ENCODE data around the gene LIMK1.

Gene LIMK1

GRCh38 chr7:74057216-74057925 lies 26.2 kb upstream of the LIMK1 start:
- no peak overlapping the region for H3K27ac ChIP-seq (ENCODE audit: low read depth, low read length)
- no peaks in the 10 kb centered on the region for H3K4me1 ChIP-seq (ENCODE audit: control insufficient read depth, insufficient read depth, low read length)
- no peaks in the 10 kb centered on the region for H3K27me3 ChIP-seq (ENCODE audit: control insufficient read depth, insufficient read depth, low read length)
- H3K36me3 ChIP-seq (ENCODE audit: control insufficient read depth, insufficient read depth, low read length) = no peaks in the 10 kb centered on the region
- no peak overlapping the region for H3K4me3 ChIP-seq (ENCODE audit: low read depth, low read length)
- H3K9me3 ChIP-seq (ENCODE audit: control insufficient read depth, insufficient read depth, low read length) = no peaks in the 10 kb centered on the region
- no peak overlapping the region for H3K9ac ChIP-seq (ENCODE audit: low read depth, low read length)

- no peaks in the 10 kb centered on the region for H3K4me1 ChIP-seq (ENCODE audit: control insufficient read depth, insufficient read depth, low read length)
- no peak overlapping the region for H3K4me3 ChIP-seq (ENCODE audit: low read depth, low read length)
- no peaks in the 10 kb centered on the region for H3K27me3 ChIP-seq (ENCODE audit: control insufficient read depth, insufficient read depth, low read length)
- H3K9me3 ChIP-seq (ENCODE audit: control insufficient read depth, insufficient read depth, low read length) = no peaks in the 10 kb centered on the region
- no peak overlapping the region for H3K27ac ChIP-seq (ENCODE audit: low read depth, low read length)
- H3K36me3 ChIP-seq (ENCODE audit: control insufficient read depth, insufficient read depth, low read length) = no peaks in the 10 kb centered on the region
- no peak overlapping the region for H3K9ac ChIP-seq (ENCODE audit: low read depth, low read length)
Observed at GRCh38 chr7:74057987-74058386, 25.6 kb upstream of the LIMK1 start.

- no peaks in the 10 kb centered on the region for H3K36me3 ChIP-seq (ENCODE audit: control insufficient read depth, insufficient read depth, low read length)
- H3K4me1 ChIP-seq (ENCODE audit: control insufficient read depth, insufficient read depth, low read length) = no peaks in the 10 kb centered on the region
- no peak overlapping the region for H3K27ac ChIP-seq (ENCODE audit: low read depth, low read length)
Observed at GRCh38 chr7:74058486-74058885, 25.1 kb upstream of the LIMK1 start.

GRCh38 chr7:74059037-74059436 lies 24.6 kb upstream of the LIMK1 start:
- H3K36me3 ChIP-seq (ENCODE audit: control insufficient read depth, insufficient read depth, low read length) = no peaks in the 10 kb centered on the region
- no peak overlapping the region for H3K4me3 ChIP-seq (ENCODE audit: low read depth, low read length)
- H3K27ac ChIP-seq (ENCODE audit: low read depth, low read length) = no peak overlapping the region
- H3K4me1 ChIP-seq (ENCODE audit: control insufficient read depth, insufficient read depth, low read length) = no peaks in the 10 kb centered on the region
- H3K9ac ChIP-seq (ENCODE audit: low read depth, low read length) = no peak overlapping the region
- H3K27me3 ChIP-seq (ENCODE audit: control insufficient read depth, insufficient read depth, low read length) = no peaks in the 10 kb centered on the region
- no peaks in the 10 kb centered on the region for H3K9me3 ChIP-seq (ENCODE audit: control insufficient read depth, insufficient read depth, low read length)

More at GRCh38 chr7:74058486-74058885, 25.1 kb upstream of the LIMK1 start:
- H3K27me3 ChIP-seq (ENCODE audit: control insufficient read depth, insufficient read depth, low read length) = no peaks in the 10 kb centered on the region
- no peak overlapping the region for H3K9ac ChIP-seq (ENCODE audit: low read depth, low read length)
- no peak overlapping the region for H3K4me3 ChIP-seq (ENCODE audit: low read depth, low read length)
- no peaks in the 10 kb centered on the region for H3K9me3 ChIP-seq (ENCODE audit: control insufficient read depth, insufficient read depth, low read length)

- H3K9ac ChIP-seq (ENCODE audit: low read depth, low read length) = no peak overlapping the region
- no peak overlapping the region for H3K27ac ChIP-seq (ENCODE audit: low read depth, low read length)
- no peaks in the 10 kb centered on the region for H3K27me3 ChIP-seq (ENCODE audit: control insufficient read depth, insufficient read depth, low read length)
- H3K4me3 ChIP-seq (ENCODE audit: low read depth, low read length) = no peak overlapping the region
- no peaks in the 10 kb centered on the region for H3K4me1 ChIP-seq (ENCODE audit: control insufficient read depth, insufficient read depth, low read length)
- H3K36me3 ChIP-seq (ENCODE audit: control insufficient read depth, insufficient read depth, low read length) = no peaks in the 10 kb centered on the region
- H3K9me3 ChIP-seq (ENCODE audit: control insufficient read depth, insufficient read depth, low read length) = no peaks in the 10 kb centered on the region
Observed at GRCh38 chr7:74059681-74060588, 23.7 kb upstream of the LIMK1 start.

- no peak overlapping the region for H3K9ac ChIP-seq (ENCODE audit: low read depth, low read length)
- H3K27me3 ChIP-seq (ENCODE audit: control insufficient read depth, insufficient read depth, low read length) = no peaks in the 10 kb centered on the region
- no peaks in the 10 kb centered on the region for H3K36me3 ChIP-seq (ENCODE audit: control insufficient read depth, insufficient read depth, low read length)
- no peaks in the 10 kb centered on the region for H3K9me3 ChIP-seq (ENCODE audit: control insufficient read depth, insufficient read depth, low read length)
- no peak overlapping the region for H3K4me3 ChIP-seq (ENCODE audit: low read depth, low read length)
- no peak overlapping the region for H3K27ac ChIP-seq (ENCODE audit: low read depth, low read length)
- 0 out of 2 replicates have a peak, but pooled peaks cover 3% of the 10 kb centered on the region for H3K4me1 ChIP-seq (ENCODE audit: control insufficient read depth, insufficient read depth, low read length)
Observed at GRCh38 chr7:74061840-74062539, 21.6 kb upstream of the LIMK1 start.

GRCh38 chr7:74063223-74063641 lies 20.4 kb upstream of the LIMK1 start:
- H3K27ac ChIP-seq (ENCODE audit: low read depth, low read length) = no peak overlapping the region
- no peak overlapping the region for H3K4me3 ChIP-seq (ENCODE audit: low read depth, low read length)
- H3K9ac ChIP-seq (ENCODE audit: low read depth, low read length) = no peak overlapping the region
- H3K9me3 ChIP-seq (ENCODE audit: control insufficient read depth, insufficient read depth, low read length) = no peaks in the 10 kb centered on the region
- no peaks in the 10 kb centered on the region for H3K27me3 ChIP-seq (ENCODE audit: control insufficient read depth, insufficient read depth, low read length)
- H3K4me1 ChIP-seq (ENCODE audit: control insufficient read depth, insufficient read depth, low read length) = 0 out of 2 replicates have a peak, but pooled peaks cover 3% of the 10 kb centered on the region
- no peaks in the 10 kb centered on the region for H3K36me3 ChIP-seq (ENCODE audit: control insufficient read depth, insufficient read depth, low read length)

- Histone ChIP-seq H3K9ac (ENCODE audit: low read depth, low read length) (no peak overlapping the region), H3K4me1 (ENCODE audit: control insufficient read depth, insufficient read depth, low read length) (0 out of 2 replicates have a peak, but pooled peaks cover 3% of the 10 kb centered on the region), H3K36me3 (ENCODE audit: control insufficient read depth, insufficient read depth, low read length) (no peaks in the 10 kb centered on the region), H3K27ac (ENCODE audit: low read depth, low read length) (no peak overlapping the region), H3K4me3 (ENCODE audit: low read depth, low read length) (no peak overlapping the region), H3K27me3 (ENCODE audit: control insufficient read depth, insufficient read depth, low read length) (no peaks in the 10 kb centered on the region), H3K9me3 (ENCODE audit: control insufficient read depth, insufficient read depth, low read length) (no peaks in the 10 kb centered on the region)
Observed at GRCh38 chr7:74063646-74064045, 20.0 kb upstream of the LIMK1 start.

- Histone ChIP-seq H3K4me3 (ENCODE audit: low read depth, low read length) (no peak overlapping the region), H3K27me3 (ENCODE audit: control insufficient read depth, insufficient read depth, low read length) (no peaks in the 10 kb centered on the region), H3K36me3 (ENCODE audit: control insufficient read depth, insufficient read depth, low read length) (no peaks in the 10 kb centered on the region), H3K4me1 (ENCODE audit: control insufficient read depth, insufficient read depth, low read length) (0 out of 2 replicates have a peak, but pooled peaks cover 3% of the 10 kb centered on the region), H3K9me3 (ENCODE audit: control insufficient read depth, insufficient read depth, low read length) (no peaks in the 10 kb centered on the region), H3K9ac (ENCODE audit: low read depth, low read length) (no peak overlapping the region), H3K27ac (ENCODE audit: low read depth, low read length) (no peak overlapping the region)
Observed at GRCh38 chr7:74064696-74065095, 18.9 kb upstream of the LIMK1 start.

- H3K4me1 ChIP-seq (ENCODE audit: control insufficient read depth, insufficient read depth, low read length) = 0 out of 2 replicates have a peak, but pooled peaks cover 3% of the 10 kb centered on the region
Observed at GRCh38 chr7:74066626-74067025, 17.0 kb upstream of the LIMK1 start.

More at GRCh38 chr7:74066626-74067025, 17.0 kb upstream of the LIMK1 start:
- H3K27ac ChIP-seq (ENCODE audit: low read depth, low read length) = no peak overlapping the region
- H3K36me3 ChIP-seq (ENCODE audit: control insufficient read depth, insufficient read depth, low read length) = no peaks in the 10 kb centered on the region
- H3K4me3 ChIP-seq (ENCODE audit: low read depth, low read length) = no peak overlapping the region
- no peak overlapping the region for H3K9ac ChIP-seq (ENCODE audit: low read depth, low read length)
- no peaks in the 10 kb centered on the region for H3K27me3 ChIP-seq (ENCODE audit: control insufficient read depth, insufficient read depth, low read length)
- H3K9me3 ChIP-seq (ENCODE audit: control insufficient read depth, insufficient read depth, low read length) = no peaks in the 10 kb centered on the region

Data from HUES48 (cell line).